ENCODE results near the gene ECEL1.

ECEL1 gene

DNA sequence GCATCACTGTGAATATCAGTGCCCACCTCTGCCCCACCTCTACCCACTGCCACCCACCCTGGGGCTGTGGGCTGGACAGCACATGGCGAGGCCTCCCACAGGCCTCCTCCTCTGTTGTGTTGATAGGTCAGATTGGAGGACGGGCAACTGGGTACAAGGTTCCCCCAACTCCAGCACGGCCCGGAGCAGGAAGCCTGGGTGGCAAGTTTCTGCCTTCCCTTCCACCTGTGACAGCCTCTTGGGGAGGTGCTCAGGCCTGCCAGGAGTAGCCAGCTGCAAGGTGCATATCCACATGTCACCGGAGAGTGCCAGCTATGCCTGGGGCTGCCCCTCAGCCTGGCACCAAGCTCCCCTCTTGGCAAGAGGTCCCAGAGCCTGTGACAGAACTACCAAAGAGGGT, 6.9 kb upstream of the ECEL1 start:
- ATAC-seq (no peak), DNase-seq (ENCODE audit: low spot score in 2 of 2) (no peak)
- Mint-ChIP-seq H3K36me3 (no peaks in the 10 kb centered on the region), H3K4me1 (no peaks in the 10 kb centered on the region), H3K9me3 (no peaks in the 10 kb centered on the region), H3K4me3 (no peak overlapping the region), H3K27ac (no peak overlapping the region)

GRCh38 chr2:232493701-232494474, 6.3 kb upstream of the ECEL1 start:
- H3K27ac Mint-ChIP-seq: no peak overlapping the region
- H3K36me3 Mint-ChIP-seq: no peaks in the 10 kb centered on the region
- no peak overlapping the region for H3K4me3 Mint-ChIP-seq
- H3K9me3 Mint-ChIP-seq: no peaks in the 10 kb centered on the region
- H3K4me1 Mint-ChIP-seq: no peaks in the 10 kb centered on the region
- ATAC-seq: no peak
- no peak for DNase-seq (ENCODE audit: low spot score in 2 of 2)

DNA sequence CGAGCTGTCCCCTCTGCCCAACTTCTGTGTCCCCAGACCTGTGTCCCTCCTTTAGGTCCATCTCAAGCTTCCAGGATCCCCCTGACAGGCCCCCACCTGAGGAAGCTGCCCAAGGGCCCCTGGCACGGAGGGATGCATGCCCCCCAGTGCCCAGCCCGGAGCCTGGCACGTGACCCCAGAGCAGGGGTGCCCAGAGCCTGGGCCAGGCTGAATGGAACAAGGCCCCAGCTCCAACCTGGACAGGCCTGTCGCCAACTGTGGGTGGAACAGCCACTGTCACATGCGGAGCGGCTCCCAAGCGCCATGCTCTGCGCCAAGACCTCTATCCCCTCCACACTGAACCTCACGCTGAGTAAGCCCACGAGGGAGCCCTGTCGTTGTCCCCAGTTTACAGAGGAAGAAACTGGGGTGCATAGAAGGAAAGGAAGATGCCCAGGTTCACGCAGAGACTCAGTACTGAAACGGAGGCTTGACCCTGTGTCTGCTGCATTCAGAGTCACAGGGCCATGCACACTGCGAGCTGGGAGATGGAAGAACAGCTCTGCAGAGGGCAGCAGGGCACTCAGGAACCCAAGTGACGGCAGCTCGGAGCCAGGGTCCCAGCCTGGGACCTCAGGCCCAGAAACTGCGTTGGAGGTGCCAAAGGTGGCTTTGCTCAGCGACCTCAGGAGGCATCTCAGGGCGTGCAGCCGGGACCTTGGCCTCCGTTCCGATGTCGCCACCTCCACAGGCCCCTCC, 5.5 kb upstream of the ECEL1 start:
- H3K4me1 Mint-ChIP-seq: no peaks in the 10 kb centered on the region
- peak overlapping the region; percentile 46 for H3K27ac Mint-ChIP-seq
- DNase-seq (ENCODE audit: low spot score in 2 of 2) (no peak), ATAC-seq (no peak)
- no peaks in the 10 kb centered on the region for H3K9me3 Mint-ChIP-seq
- no peak overlapping the region for H3K4me3 Mint-ChIP-seq
- H3K36me3 Mint-ChIP-seq: no peaks in the 10 kb centered on the region

DNA sequence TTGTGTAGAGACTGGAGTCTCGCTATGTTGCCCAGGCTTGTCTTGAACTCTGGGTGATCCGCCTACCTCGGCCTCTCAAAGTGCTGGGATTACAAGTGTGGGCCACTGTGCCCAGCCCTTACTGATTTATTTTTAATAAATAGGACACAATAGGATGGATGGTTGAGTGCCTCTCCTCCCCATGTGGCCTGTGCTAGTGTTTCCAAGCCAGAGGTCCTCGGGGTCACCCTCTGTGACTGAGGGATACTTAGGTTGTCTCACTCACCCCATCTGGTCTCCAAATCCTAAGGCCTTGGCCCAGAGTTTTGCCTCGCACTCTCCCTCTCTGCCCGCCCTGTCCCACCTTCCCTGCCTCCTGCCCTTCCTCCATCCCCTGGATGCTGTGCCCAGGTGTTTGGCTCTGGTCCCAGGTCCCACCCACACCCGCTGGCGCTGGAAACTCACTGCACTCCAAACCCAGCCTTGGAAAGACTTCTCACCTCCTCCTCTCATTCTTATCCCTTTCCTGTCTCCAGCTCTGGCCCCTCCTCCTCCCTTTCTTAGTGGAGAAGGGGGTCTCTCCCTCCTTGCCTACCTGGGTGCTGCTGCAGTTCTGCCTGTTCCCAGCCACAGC, 4.7 kb upstream of the ECEL1 start:
- H3K4me1 Mint-ChIP-seq: no peaks in the 10 kb centered on the region
- ATAC-seq (no peak), DNase-seq (ENCODE audit: low spot score in 2 of 2) (no peak)
- H3K9me3 Mint-ChIP-seq: no peaks in the 10 kb centered on the region
- peak overlapping the region; percentile 46 for H3K27ac Mint-ChIP-seq
- no peaks in the 10 kb centered on the region for H3K36me3 Mint-ChIP-seq
- H3K4me3 Mint-ChIP-seq: no peak overlapping the region

GRCh38 chr2:232491139-232491780, 3.6 kb upstream of the ECEL1 start:
- no peak overlapping the region for H3K4me3 Mint-ChIP-seq
- DNase-seq (ENCODE audit: low spot score in 2 of 2) (no peak), ATAC-seq (no peak)
- H3K27ac Mint-ChIP-seq: no peak overlapping the region
- no peaks in the 10 kb centered on the region for H3K36me3 Mint-ChIP-seq
- H3K9me3 Mint-ChIP-seq: no peaks in the 10 kb centered on the region
- H3K4me1 Mint-ChIP-seq: no peaks in the 10 kb centered on the region

- Mint-ChIP-seq H3K27ac (no peak overlapping the region), H3K36me3 (no peaks in the 10 kb centered on the region), H3K9me3 (no peaks in the 10 kb centered on the region), H3K4me3 (no peak overlapping the region), H3K4me1 (no peaks in the 10 kb centered on the region)
- DNase-seq (ENCODE audit: low spot score in 2 of 2): no peak
- ATAC-seq: no peak
Observed at GRCh38 chr2:232490221-232491138, 2.8 kb upstream of the ECEL1 start.

- Mint-ChIP-seq H3K9me3 (no peaks in the 10 kb centered on the region), H3K27ac (no peak overlapping the region), H3K4me1 (no peaks in the 10 kb centered on the region), H3K36me3 (no peaks in the 10 kb centered on the region), H3K4me3 (no peak overlapping the region)
- DNase-seq (ENCODE audit: low spot score in 2 of 2) (no peak), ATAC-seq (no peak)
Observed at GRCh38 chr2:232489516-232490220, 2.0 kb upstream of the ECEL1 start.

GRCh38 chr2:232488721-232489300, 1.2 kb upstream of the ECEL1 start:
- Mint-ChIP-seq H3K4me1 (no peaks in the 10 kb centered on the region), H3K27ac (no peak overlapping the region), H3K9me3 (no peaks in the 10 kb centered on the region), H3K36me3 (no peaks in the 10 kb centered on the region), H3K4me3 (peak overlapping the region; percentile 2)
- no peak for DNase-seq (ENCODE audit: low spot score in 2 of 2)
- no peak for ATAC-seq

GRCh38 chr2:232488097-232488711, 570 bp upstream of the ECEL1 start:
- Mint-ChIP-seq H3K36me3 (no peaks in the 10 kb centered on the region), H3K27ac (no peak overlapping the region), H3K4me3 (peak overlapping the region; percentile 31), H3K9me3 (no peaks in the 10 kb centered on the region), H3K4me1 (no peaks in the 10 kb centered on the region)
- DNase-seq (ENCODE audit: low spot score in 2 of 2) (no peak), ATAC-seq (no peak)

DNA sequence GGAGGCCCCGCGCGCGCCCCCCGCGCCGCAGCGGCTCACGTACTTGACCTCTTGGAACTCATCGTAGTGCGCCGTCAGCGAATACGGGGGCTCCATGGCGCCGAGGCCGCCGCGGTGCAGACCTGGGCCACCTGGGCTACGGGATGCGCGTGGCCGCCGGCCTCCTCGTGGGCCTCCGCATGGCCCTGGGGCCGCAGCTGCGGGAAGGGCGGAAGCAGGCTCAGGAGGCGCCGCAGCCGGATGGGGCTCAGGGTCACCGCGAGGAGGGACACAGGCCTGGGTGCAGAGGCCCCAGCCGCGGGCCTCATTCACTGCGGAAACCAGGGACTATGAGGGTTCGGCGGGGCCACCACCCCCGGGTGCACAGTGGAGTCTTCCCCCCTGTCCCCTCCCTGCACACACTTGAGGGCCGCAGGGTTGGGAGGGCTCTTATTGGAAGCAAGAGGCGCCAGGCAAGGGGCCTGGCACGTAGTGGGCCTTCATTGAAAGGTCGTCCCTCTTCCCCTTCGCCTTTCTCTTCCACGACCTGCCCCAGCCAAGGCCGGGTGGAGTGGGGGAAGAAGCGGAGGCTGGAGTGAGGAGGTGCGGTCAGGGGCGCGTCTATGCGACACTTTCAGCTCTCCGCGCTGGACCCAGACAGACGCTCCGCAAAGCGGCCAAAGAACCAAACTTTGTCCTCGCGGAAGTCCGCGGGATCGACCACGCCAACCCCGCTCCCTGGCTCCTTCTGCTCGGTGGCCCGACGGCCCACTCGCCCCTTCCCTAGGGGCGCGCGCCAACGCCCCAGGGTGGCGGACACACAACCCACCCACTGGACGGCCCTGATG, 863 bp downstream of the ECEL1 start:
- no peaks in the 10 kb centered on the region for H3K36me3 Mint-ChIP-seq
- DNase-seq (ENCODE audit: low spot score in 2 of 2): no peak
- H3K9me3 Mint-ChIP-seq: no peaks in the 10 kb centered on the region
- no peak for ATAC-seq
- H3K4me3 Mint-ChIP-seq: no peak overlapping the region
- H3K4me1 Mint-ChIP-seq: no peaks in the 10 kb centered on the region
- no peak overlapping the region for H3K27ac Mint-ChIP-seq

DNA sequence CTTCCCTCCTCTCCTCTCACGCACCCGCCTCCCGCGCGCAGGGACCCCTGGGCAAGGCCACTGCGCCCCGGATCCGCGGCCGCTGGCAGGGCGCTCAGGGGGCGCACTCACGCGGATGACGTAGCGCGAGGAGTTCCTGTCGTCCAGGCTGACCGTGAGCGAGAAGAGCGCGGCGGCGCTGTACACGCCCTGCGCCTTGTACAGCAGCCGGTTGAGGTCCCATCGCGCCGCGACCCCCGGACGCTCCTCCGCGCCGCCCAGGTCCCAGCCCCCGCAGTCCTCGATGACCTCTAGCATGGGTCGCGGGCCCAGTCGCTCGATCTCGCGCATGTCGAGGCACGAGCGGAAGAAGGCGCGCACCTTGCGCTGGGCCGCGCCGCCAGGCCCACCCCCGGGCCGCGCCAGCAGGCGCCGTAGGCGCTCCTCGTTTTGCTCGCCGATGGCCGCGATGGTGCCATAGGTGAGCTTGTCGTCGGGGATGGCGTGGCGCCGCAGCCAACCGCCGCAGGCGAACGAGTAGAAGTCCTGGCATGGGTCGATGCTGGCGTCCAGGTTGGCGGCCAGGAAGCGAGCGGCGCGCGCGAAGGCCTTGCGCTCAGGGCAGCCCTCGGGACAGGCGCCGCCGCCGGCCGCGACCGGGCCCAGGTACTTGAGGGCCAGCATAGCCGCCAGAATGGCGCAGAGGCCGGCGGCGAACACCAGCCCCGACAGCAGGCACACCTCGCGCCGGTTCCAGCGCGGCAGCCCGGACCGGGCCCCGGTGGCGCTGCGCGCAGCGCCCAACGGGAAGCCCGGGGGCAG, 1.7 kb downstream of the ECEL1 start:
- no peaks in the 10 kb centered on the region for H3K36me3 Mint-ChIP-seq
- DNase-seq (ENCODE audit: low spot score in 2 of 2) (no peak), ATAC-seq (no peak)
- H3K9me3 Mint-ChIP-seq: no peaks in the 10 kb centered on the region
- H3K4me3 Mint-ChIP-seq: no peak overlapping the region
- no peaks in the 10 kb centered on the region for H3K4me1 Mint-ChIP-seq
- no peak overlapping the region for H3K27ac Mint-ChIP-seq

- H3K4me3 Mint-ChIP-seq: no peak overlapping the region
- no peak for ATAC-seq
- no peaks in the 10 kb centered on the region for H3K9me3 Mint-ChIP-seq
- no peak overlapping the region for H3K27ac Mint-ChIP-seq
- no peak for DNase-seq (ENCODE audit: low spot score in 2 of 2)
- no peaks in the 10 kb centered on the region for H3K4me1 Mint-ChIP-seq
- no peaks in the 10 kb centered on the region for H3K36me3 Mint-ChIP-seq
Observed at GRCh38 chr2:232485348-232485756, 2.3 kb downstream of the ECEL1 start.
